GM15510 (cell line): ENCODE results near the gene DNAJC3.

Source experiments
- POLR2A ChIP-seq: IDR thresholded peaks from 3 replicates; pipeline ENCODE4 v1.6.1; 2011; ENCODE audit warnings: borderline replicate concordance; ENCODE audit not compliant: insufficient read length; ENCODE audit errors: extremely low read depth

Gene DNAJC3

GRCh38 chr13:95656386-95657015 is 20.4 kb upstream of the DNAJC3 start:
- TF ChIP-seq POLR2A = no peak

- TF ChIP-seq POLR2A = no peak
These were observed 17.4 kb upstream of the DNAJC3 start for GRCh38 chr13:95659500-95659899.

- no peak for TF ChIP-seq POLR2A
These were observed 15.9 kb upstream of the DNAJC3 start for GRCh38 chr13:95660981-95661581.

- TF ChIP-seq POLR2A = no peak
These were observed 5.3 kb upstream of the DNAJC3 start for GRCh38 chr13:95671597-95671996.

GRCh38 chr13:95676105-95676761 is 706 bp upstream of the DNAJC3 start:
- no peak for TF ChIP-seq POLR2A

- TF ChIP-seq POLR2A = no peak
These were observed 776 bp downstream of the DNAJC3 start for GRCh38 chr13:95677564-95678266.

- no peak for TF ChIP-seq POLR2A
These were observed 2.0 kb downstream of the DNAJC3 start for GRCh38 chr13:95678967-95679366.

- no peak for TF ChIP-seq POLR2A
These were observed 2.8 kb downstream of the DNAJC3 start for GRCh38 chr13:95679722-95680121.

- no peak for TF ChIP-seq POLR2A
These were observed 7.5 kb downstream of the DNAJC3 start for GRCh38 chr13:95684418-95684817.

- TF ChIP-seq POLR2A = no peak
These were observed 12.6 kb downstream of the DNAJC3 start for GRCh38 chr13:95689582-95689926.

- TF ChIP-seq POLR2A = no peak
These were observed 20.2 kb downstream of the DNAJC3 start for GRCh38 chr13:95697052-95697680.

GRCh38 chr13:95698047-95698749 is 21.3 kb downstream of the DNAJC3 start:
- no peak for TF ChIP-seq POLR2A

- TF ChIP-seq POLR2A = no peak
These were observed 26.6 kb downstream of the DNAJC3 start for GRCh38 chr13:95703576-95703975.

- TF ChIP-seq POLR2A = no peak
These were observed 27.6 kb downstream of the DNAJC3 start for GRCh38 chr13:95704510-95704909.
